GM21360 (cell line): Measurements from ENCODE around the gene HIVEP1.

Source experiments
- ATAC-seq: cut with Tn5 transposase; IDR thresholded peaks from one replicate; pipeline ENCODE4 v1.9.1; 2021; ENCODE audit warnings: mild to moderate bottlenecking, moderate library complexity; ENCODE audit not compliant: unreplicated experiment

Gene HIVEP1

GRCh38 chr6:12047792-12048432, 35.8 kb downstream of the HIVEP1 start:
- ATAC-seq: no peak

GRCh38 chr6:12048609-12049008, 36.5 kb downstream of the HIVEP1 start:
- no peak for ATAC-seq

DNA sequence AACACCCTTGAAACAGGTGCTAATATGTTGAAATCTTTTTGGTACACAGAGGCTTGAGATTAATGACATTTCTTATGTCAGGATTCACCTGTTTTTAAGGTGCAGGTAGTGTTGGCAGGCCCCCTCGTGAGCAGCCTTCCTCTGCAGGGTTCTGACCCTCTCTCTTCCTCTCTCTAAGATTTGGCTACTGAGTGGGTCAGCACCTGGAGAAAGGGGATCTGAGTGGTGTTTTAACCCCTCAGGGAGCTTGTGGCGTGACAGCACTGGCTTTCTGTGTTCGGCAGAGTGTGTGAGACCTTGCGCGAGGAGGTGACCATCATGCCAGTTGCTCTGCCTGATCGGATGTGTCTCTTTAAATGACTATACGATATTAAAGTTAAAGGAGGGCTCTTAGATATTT, 37.1 kb downstream of the HIVEP1 start:
- ATAC-seq: peak; percentile 24

GRCh38 chr6:12051861-12052368, 39.8 kb downstream of the HIVEP1 start:
- peak; percentile 75 for ATAC-seq

DNA sequence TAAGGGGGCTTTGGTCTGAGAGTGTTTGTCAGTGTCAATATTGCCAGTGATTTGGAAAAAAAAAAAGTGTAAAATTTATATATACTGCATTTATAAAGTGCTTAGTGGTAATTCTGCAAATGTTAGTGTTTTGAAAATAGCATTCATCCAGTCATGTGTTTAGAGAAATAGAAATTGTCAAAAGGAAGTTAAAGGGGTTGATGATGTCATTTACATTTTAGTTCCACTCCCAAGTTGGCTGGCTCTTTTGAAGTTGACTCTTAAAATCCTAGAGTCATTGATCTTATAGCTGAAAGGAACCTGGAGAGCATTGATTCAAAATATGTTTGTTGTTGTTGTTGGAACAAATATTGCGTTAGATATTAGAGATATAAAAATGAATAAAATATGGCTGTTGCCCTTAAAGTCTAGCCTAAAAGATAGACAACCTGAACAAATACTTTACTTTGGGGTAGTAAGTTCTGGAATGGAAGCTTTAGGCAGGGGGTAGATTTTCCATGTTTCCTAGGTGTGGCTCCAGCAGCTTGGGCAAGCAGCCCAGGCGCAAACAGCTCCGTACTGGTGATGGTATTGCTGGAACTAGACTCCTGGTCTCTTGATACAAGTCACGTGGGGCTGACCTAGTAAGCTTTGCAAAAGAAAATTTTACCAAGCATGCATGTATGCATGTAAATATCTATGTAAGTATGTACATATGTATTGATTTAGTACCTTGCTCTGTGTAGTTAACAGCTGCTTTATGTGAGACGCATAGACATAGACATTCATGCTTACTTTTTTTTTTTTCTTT, 46.3 kb downstream of the HIVEP1 start:
- no peak for ATAC-seq

DNA sequence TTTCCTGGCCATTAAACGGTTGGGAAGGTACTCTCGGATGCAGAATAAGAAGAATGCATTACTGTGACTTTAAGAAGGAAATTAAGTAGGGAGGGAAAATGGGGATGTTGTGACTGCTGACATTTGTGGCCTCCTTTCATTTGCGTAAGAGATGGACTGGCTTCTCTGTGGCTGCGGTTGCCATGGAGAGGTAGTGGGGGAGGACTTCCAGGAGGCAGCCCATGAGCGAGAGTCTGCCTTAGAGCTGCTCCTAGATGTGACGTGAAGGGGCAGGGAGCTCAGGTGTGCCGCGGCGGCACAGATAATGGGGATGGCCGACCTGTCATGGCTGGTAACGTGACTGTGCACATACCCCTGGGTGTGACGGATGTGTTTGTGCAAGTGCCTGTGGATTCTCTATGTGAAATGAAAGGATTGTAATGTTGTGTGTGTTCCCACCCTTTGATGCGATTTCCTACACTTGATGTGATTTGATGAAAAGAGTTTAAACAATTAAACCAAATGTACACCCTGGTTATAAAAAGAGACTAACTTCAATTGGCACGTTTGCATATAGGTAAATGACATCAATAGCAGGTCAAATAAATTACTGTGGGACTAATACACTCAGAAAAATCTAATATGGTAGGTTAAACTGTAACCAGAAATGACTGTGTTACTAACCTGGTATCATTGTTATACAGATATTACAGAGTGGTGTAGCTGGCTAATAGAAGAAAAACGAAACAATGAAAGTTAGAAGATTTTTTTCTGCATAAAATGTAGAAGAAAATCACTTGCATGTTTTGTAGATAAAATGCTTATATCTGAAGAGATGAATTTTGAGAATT, 48.9 kb downstream of the HIVEP1 start:
- ATAC-seq: peak; percentile 61

- ATAC-seq: no peak
These were observed 50.5 kb downstream of the HIVEP1 start for GRCh38 chr6:12062605-12063004.

DNA sequence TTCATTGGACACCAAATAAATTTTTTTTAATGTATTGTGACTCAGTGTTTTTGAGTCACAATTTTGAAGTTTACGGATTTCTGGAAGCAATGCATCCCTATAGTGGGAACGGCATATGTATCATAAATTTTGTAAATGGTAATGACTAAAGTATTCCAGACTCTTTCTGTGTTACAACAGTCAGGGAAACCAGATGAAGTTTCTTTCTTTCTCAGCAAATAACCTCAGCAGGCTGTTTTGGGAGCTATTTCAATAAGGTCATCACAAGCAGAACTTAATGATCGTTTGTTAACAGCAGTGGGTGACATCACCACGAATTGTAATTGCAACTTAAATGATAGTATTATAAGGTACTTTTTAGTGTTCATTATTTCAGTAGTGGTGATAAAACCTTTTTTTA, 52.0 kb downstream of the HIVEP1 start:
- no peak for ATAC-seq

DNA sequence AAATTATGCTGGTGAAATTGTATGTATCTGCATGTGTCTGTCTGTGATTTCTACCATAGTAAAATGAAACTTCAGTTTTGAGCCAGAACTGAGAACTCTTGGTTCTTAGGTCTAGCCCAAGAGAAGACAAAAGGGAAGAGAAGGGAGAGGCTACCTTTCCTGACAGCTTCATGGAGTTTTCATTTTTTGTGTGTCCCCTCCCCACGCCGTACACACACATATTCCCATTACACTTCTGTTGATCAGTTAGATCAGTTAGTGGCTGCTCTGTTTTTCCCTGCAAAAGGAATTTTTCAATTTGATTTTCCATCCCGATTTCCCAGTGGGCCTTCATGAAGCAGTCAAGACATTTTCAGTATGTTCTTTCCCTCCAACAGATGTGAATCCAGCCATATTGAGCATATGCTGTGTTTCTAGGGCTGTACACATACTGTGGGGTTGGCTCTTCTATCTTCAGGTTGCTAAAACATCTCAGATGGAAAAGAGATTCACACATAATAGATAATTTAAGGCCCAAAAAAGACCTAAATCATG, 52.5 kb downstream of the HIVEP1 start:
- no peak for ATAC-seq

DNA sequence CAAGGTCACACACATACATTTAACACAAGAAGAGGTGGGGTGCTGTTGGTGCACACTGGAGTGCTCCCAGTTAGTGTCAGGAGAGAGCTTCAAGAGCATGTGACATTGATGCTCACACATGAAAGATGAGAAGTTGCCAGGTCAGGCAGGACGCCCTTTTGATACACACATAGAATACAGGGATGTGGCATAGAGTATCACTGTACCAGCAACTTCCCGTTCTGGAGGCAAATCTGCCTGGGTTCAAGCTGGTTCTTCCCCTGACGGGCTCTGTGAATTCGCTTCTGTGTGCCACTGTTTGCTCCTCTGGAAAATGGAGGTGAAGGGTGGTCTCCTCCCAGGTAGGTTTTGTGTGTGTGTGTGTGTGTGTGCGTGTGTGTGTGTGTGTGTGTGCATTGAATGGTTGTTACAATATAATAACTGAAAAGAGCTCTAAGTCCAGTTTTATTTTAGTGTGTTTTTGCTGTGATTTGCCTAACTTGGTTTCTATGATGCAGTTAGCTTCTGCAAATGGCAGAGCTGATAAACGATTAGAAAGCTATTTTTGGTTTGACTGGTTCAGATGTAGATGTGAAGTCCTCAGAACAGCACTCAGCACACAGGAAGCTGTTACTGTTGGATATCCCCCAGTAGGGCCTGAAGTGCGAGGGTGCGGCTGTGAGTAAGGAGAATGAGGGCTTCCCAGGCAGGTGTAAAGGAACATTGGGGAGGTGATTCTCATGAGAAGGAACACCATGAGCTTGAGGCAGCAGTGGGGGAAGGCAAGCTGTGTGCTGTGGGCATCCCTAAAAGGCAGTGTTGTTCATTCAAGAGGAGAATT, 53.4 kb downstream of the HIVEP1 start:
- ATAC-seq: no peak

- ATAC-seq: no peak
These were observed 54.2 kb downstream of the HIVEP1 start for GRCh38 chr6:12066297-12066696.

DNA sequence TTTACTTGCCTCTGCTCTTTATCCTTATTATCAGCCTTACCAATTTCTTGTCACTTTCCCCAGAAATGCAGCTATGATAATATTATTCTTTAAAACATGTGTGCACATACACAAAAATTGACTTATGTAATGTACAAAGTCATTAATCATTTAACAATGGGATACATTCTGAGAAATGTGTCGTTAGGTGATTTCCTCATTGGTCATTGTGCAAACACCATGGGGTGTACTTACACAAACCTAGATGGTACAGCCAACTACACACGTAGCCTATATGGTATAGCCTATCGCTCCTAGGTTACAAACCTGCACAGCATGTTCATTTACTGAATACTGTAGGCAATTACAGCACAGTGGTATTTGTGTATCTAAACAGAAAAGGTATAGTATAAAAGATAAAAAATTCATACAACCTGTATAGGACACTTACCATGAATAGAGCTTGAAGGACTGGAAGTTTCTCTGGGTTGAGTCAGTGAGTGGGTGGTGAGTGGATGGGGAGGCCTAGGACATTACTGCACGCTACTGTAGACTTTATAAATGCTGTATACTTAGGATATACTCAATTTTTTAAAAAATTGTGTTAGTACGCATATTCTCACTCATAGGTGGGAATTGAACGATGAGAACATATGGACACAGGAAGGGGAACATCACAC, 56.9 kb downstream of the HIVEP1 start:
- ATAC-seq: no peak

- ATAC-seq: no peak
These were observed 57.9 kb downstream of the HIVEP1 start for GRCh38 chr6:12069891-12070529.

GRCh38 chr6:12071064-12071615, 59.0 kb downstream of the HIVEP1 start:
- no peak for ATAC-seq

DNA sequence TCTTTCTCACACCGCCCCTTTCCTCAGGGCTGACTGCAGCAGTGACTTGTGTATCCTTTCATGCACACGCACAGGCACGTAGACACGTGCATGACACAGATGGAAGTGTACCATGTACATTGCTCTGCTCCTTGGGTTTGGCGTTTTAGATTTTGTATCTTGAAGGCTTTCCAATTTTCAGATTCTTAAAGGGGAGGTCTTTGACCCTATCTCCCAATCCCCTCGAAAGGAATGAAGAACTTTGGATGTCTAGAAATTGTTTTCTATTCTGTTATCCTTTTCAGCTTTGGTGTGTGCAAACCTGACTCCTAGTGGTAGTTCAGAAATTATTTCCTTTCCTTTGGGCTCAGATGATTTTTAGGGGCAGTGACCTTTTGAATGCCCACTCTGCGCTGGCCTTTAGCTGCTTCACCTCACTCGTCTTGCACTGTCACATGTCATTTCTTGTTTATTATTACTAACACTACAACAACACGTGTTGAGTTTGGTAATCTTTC, 63.0 kb downstream of the HIVEP1 start:
- ATAC-seq: no peak

GRCh38 chr6:12077021-12077710, 65.1 kb downstream of the HIVEP1 start:
- ATAC-seq: no peak

GRCh38 chr6:12078014-12078413, 65.9 kb downstream of the HIVEP1 start:
- ATAC-seq: no peak

GRCh38 chr6:12081771-12082170, 69.7 kb downstream of the HIVEP1 start:
- ATAC-seq: no peak
